Fibroblast of villous mesenchyme (primary cell): ENCODE data around the gene FAM149A. TPM values are rescaled to one million over a fixed set of nuclear protein-coding genes. Genes with fewer than 3 reads are reported as not detected.
A peak's percentile ranks its signal among the peaks of the same experiment; 100 is the strongest.

ENCODE experiments used
- DNase-seq: peaks from one replicate; pipeline ENCODE4 v3.0.0-alpha.2; 2010; ENCODE audit warnings: low read depth
- H3K4me3 ChIP-seq: 2 replicates; pipeline ENCODE4 v1.5.1; 2011; ENCODE audit warnings: low read depth, mild to moderate bottlenecking, low read length
- total RNA-seq: library from RNA; depleted of rRNA; stranded (reverse); fragments of >200 nt; gene quantifications from 2 replicates; pipeline ENCODE4 v1.2.3, GENCODE V29; 2012
- TF ChIP-seq, protein P1 (sequence below): IDR thresholded peaks from 2 replicates; pipeline ENCODE4 v1.5.1; 2012; ENCODE audit warnings: low read depth, mild to moderate bottlenecking, low read length; ENCODE audit not compliant: insufficient read depth

The FAM149A gene
- total RNA-seq, 1 donor, result 0.43 TPM

DNA sequence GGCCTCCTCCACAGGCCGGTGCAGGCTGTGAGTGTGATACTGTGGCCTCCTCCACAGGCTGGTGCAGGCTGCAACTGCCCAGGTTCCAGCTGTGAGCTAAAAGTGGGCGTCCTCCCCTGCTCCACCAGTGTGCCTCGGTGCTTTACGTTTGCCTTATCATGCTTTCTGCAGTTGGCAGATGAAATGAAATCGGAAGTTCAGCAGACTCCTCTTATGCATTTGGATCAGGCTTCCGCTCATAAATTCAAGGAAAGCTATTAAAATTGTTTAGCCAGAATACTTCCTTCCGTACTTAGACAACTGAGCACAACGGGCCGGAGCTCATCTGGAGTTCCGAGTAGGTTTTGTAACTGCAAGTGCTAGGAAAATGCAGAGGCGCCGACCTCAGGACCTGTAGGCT is 98.9 kb downstream of the FAM149A start:
- DNase-seq, result peak; percentile 83
- TF ChIP-seq, protein P1, sequence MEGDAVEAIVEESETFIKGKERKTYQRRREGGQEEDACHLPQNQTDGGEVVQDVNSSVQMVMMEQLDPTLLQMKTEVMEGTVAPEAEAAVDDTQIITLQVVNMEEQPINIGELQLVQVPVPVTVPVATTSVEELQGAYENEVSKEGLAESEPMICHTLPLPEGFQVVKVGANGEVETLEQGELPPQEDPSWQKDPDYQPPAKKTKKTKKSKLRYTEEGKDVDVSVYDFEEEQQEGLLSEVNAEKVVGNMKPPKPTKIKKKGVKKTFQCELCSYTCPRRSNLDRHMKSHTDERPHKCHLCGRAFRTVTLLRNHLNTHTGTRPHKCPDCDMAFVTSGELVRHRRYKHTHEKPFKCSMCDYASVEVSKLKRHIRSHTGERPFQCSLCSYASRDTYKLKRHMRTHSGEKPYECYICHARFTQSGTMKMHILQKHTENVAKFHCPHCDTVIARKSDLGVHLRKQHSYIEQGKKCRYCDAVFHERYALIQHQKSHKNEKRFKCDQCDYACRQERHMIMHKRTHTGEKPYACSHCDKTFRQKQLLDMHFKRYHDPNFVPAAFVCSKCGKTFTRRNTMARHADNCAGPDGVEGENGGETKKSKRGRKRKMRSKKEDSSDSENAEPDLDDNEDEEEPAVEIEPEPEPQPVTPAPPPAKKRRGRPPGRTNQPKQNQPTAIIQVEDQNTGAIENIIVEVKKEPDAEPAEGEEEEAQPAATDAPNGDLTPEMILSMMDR, result no peak
- H3K4me3 ChIP-seq, result peak overlapping the region; percentile 57

DNA sequence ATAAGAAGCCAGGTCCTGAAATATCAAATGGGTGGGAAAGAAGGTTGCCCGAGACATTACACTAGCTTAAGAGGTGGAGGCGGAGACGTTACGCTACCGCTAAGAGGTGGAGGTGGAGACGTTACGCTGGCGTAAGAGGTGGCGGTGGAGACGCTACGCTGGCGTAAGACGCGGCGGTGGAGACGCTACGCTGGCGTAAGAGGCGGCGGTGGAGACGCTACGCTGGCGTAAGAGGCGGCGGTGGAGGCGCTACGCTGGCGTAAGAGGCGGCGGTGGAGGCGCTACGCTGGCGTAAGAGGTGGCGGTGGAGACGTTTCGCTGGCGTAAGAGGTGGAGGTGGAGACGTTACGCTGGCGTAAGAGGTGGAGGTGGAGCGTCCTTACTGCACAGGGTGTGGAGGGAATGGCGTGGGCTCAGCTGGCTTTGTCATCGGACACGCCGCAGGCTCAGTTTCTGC is 99.6 kb downstream of the FAM149A start:
- DNase-seq, result peak; percentile 84
- TF ChIP-seq, protein P1, result no peak
- H3K4me3 ChIP-seq, result peak overlapping the region; percentile 57

DNA sequence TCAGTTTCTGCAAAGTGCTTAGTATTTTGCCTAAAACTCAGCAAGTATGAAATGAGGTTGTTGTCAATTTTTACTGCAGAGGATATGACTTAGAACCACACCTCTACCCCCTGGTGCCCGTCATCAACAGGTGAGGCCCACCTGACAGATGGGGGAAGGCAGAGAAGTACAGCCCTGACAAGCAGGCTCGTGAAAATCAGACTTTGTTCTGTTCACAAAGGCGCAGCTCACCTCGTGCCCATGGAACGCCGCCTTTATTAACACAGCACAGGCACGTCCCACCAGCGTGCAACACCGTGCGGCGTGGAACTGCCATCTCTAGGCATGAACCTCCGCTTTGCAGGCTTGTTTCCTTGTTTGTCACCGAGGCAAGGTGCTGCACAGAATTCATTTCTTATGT is 100.2 kb downstream of the FAM149A start:
- TF ChIP-seq, protein P1, result no peak
- H3K4me3 ChIP-seq, result peak overlapping the region; percentile 57
- no peak for DNase-seq

DNA sequence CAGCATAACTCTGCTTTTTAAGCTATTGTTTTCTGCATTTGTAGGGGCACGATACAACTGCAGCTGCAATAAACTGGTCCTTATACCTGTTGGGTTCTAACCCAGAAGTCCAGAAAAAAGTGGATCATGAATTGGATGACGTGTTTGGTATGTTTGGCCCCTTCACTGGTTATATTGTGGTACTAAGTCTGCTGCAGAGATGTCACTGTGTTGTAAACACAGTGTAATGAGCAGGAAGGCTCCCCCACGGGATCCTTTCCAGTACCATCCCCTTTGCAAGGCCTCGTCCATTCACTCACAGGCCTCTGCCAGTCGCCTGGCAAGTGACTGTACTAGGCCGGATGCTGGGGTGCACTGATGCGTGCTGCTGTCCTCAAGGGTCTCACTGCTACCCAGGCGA is 100.7 kb downstream of the FAM149A start:
- H3K4me3 ChIP-seq, result no peak overlapping the region
- DNase-seq, result no peak
- TF ChIP-seq, protein P1, result no peak

DNA sequence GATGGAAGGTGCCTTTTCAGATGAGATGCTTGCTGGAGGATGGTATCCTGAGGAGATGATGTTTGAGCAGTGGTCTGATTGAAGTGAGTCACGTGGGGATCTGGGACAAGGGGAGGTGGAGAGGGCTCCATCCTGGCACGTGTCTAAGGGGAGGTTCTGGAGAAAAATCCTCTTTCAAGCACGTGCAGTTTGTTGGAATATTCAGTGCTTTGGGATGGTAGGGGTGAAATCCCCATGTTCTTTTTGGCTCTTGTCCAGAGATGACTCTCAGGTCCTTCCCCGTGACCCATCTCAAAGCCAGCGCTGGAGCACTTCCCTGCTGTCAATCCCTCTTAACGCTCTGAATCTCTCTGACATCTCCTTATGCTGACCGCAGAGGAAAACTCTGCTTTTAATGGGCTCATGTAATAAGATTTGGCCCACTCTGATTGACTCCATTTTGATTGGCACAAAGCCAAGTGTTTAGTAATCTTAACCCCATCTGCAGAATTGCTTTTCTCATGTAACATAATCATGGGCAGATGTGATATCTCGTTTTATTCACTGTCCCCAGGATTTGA is 112.0 kb downstream of the FAM149A start:
- TF ChIP-seq, protein P1, result no peak
- H3K4me3 ChIP-seq, result no peak overlapping the region
- no peak for DNase-seq

DNA sequence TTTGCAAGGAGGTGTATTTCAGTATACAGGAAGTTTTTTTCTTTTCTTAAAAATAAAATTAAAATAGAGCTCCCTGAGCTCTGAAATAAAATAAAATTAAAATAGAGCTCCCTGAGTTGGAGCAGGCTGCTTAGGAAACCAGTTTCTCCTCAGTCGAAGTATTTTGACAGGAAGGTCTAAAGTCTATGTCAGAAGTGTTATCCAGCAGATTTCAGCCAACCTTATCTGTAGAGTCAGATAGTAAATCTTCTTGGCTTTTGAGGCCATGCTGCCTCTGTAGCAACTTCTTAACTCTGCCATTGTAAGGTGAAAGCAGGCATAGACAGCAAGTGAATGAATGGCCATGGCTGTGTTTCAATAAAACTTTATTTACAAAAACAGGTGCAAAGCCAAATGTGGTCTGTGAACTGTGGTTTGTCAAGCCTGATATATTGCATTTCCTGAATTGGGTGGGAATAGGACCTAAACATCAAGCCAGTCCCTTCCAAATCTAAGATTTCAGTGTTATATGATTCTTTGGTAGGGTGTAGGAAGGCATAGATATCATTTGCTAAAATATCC is 113.3 kb downstream of the FAM149A start:
- no peak overlapping the region for H3K4me3 ChIP-seq
- TF ChIP-seq, protein P1, result no peak
- DNase-seq, result no peak

DNA sequence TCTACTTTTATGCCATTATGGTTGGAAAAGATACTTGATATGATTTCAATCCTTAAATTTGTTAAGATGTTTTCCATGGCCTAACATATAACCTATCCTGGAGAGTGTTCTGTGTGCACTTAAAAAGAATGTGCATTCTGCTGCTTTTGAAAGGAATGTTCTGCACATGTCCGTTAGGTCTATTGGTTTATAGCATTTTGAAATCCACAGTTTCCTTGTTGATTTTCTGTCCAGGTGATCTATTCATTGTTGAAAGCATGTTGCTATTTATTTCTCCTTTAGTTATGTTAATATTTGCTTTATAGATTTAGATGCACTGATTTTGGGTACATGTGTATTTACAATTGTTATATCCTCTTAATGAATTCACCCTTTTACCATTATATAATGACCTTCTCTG is 117.1 kb downstream of the FAM149A start:
- DNase-seq, result no peak
- TF ChIP-seq, protein P1, result no peak
- H3K4me3 ChIP-seq, result no peak overlapping the region
